Measurements from ENCODE around the gene SLC4A1. TPM values are rescaled to one million over a fixed set of nuclear protein-coding genes. Genes with fewer than 3 reads are reported as not detected.

The SLC4A1 gene
- total RNA-seq, 1 donor, result not detected

GRCh38 chr17:44212507-44213402 is 55.2 kb downstream of the SLC4A1 start:
- H2AFZ ChIP-seq (ENCODE audit: low read length), result no peak overlapping the region
- no peak overlapping the region for H3K27ac ChIP-seq (ENCODE audit: low read depth, low read length)
- no peaks in the 10 kb centered on the region for H3K9me3 ChIP-seq (ENCODE audit: low read depth, low read length)
- TF ChIP-seq CTCF (IDR thresholded peaks at IDR 0.05; ENCODE audit: extremely low read depth, low read depth, low read length), result no peak
- peaks cover 40% of the 10 kb centered on the region for H4K20me1 ChIP-seq (ENCODE audit: insufficient read depth, low read length)
- peaks cover 71% of the 10 kb centered on the region for H3K36me3 ChIP-seq (ENCODE audit: insufficient read depth, low read length)
- H3K79me2 ChIP-seq (ENCODE audit: insufficient read depth, low read length), result peaks cover 23% of the 10 kb centered on the region
- no peak overlapping the region for H3K4me2 ChIP-seq (ENCODE audit: insufficient read depth, low read length)
- H3K4me1 ChIP-seq (ENCODE audit: insufficient read depth, low read length), result peaks cover 21% of the 10 kb centered on the region
- H3K4me3 ChIP-seq (ENCODE audit: insufficient read depth, low read length), result no peak overlapping the region
- DNase-seq (ENCODE audit: insufficient read length, low spot score, missing footprints), result peak; percentile 86
- no peaks in the 10 kb centered on the region for H3K27me3 ChIP-seq (ENCODE audit: insufficient read depth, low read length)

GRCh38 chr17:44211281-44212265 is 56.4 kb downstream of the SLC4A1 start:
- peak; percentile 80 for DNase-seq (ENCODE audit: insufficient read length, low spot score, missing footprints)
- Histone ChIP-seq H4K20me1 (ENCODE audit: insufficient read depth, low read length) (peaks cover 32% of the 10 kb centered on the region), H3K27ac (ENCODE audit: low read depth, low read length) (no peak overlapping the region), H3K27me3 (ENCODE audit: insufficient read depth, low read length) (no peaks in the 10 kb centered on the region), H3K9me3 (ENCODE audit: low read depth, low read length) (no peaks in the 10 kb centered on the region), H3K36me3 (ENCODE audit: insufficient read depth, low read length) (peaks cover 80% of the 10 kb centered on the region), H3K4me2 (ENCODE audit: insufficient read depth, low read length) (no peak overlapping the region), H3K4me3 (ENCODE audit: insufficient read depth, low read length) (no peak overlapping the region), H3K4me1 (ENCODE audit: insufficient read depth, low read length) (peaks cover 11% of the 10 kb centered on the region), H2AFZ (ENCODE audit: low read length) (no peak overlapping the region), H3K79me2 (ENCODE audit: insufficient read depth, low read length) (peaks cover 11% of the 10 kb centered on the region)
- TF ChIP-seq CTCF (IDR thresholded peaks at IDR 0.05; ENCODE audit: extremely low read depth, low read depth, low read length), result no peak

- peak; percentile 100 for DNase-seq (ENCODE audit: insufficient read length, low spot score, missing footprints)
- H3K9me3 ChIP-seq (ENCODE audit: low read depth, low read length), result no peaks in the 10 kb centered on the region
- no peak overlapping the region for H2AFZ ChIP-seq (ENCODE audit: low read length)
- H3K4me2 ChIP-seq (ENCODE audit: insufficient read depth, low read length), result peak overlapping the region; percentile 54
- H4K20me1 ChIP-seq (ENCODE audit: insufficient read depth, low read length), result peaks cover 26% of the 10 kb centered on the region
- H3K27ac ChIP-seq (ENCODE audit: low read depth, low read length), result peak overlapping the region; percentile 10
- H3K4me1 ChIP-seq (ENCODE audit: insufficient read depth, low read length), result peaks cover 11% of the 10 kb centered on the region
- H3K36me3 ChIP-seq (ENCODE audit: insufficient read depth, low read length), result peaks cover 70% of the 10 kb centered on the region
- H3K27me3 ChIP-seq (ENCODE audit: insufficient read depth, low read length), result no peaks in the 10 kb centered on the region
- peaks cover 1% of the 10 kb centered on the region for H3K79me2 ChIP-seq (ENCODE audit: insufficient read depth, low read length)
- H3K4me3 ChIP-seq (ENCODE audit: insufficient read depth, low read length), result no peak overlapping the region
- TF ChIP-seq CTCF (IDR thresholded peaks at IDR 0.05; ENCODE audit: extremely low read depth, low read depth, low read length), result peak; percentile 89
Measured at GRCh38 chr17:44210342-44211192, 57.4 kb downstream of the SLC4A1 start.
